Transverse colon (tissue), 4 donors: Measurements from ENCODE around the gene HSD11B1.

Experiments
- CTCF ChIP-seq, 5 experiments: fragments of 200-600 bp in 3 of 5; fragments of 450-650 bp in 2 of 5; sonication (generic) in 3 of 5; IDR thresholded peaks; 1 replicate in 2 of 5; 2 replicates in 3 of 5; pipeline ENCODE4 v1.5.1; 2016 to 2017; ENCODE audit warnings: antibody characterized with exemption in 5 of 5, inconsistent platforms in 3 of 5, mild to moderate bottlenecking in 2 of 5, moderate library complexity in 1 of 5
- EP300 ChIP-seq: sonication (generic); formaldehyde crosslinking; IDR thresholded peaks from one replicate; pipeline ENCODE4 v1.6.1; 2017; ENCODE audit warnings: antibody characterized with exemption, low read depth
- POLR2A ChIP-seq: fragments of 450-650 bp; IDR thresholded peaks from one replicate; pipeline ENCODE4 v1.6.1; 2016; ENCODE audit warnings: antibody characterized with exemption, mild to moderate bottlenecking, moderate library complexity
- POLR2AphosphoS5 ChIP-seq, 3 donors: sonication (generic); formaldehyde crosslinking; IDR thresholded peaks; one replicate each; pipeline ENCODE4 v1.6.1; 2016; ENCODE audit warnings: antibody characterized with exemption in 3 of 3

GRCh38 chr1:209678981-209679539, 25.6 kb upstream of the HSD11B1 start:
- TF ChIP-seq CTCF (IDR thresholded peaks at IDR 0.05) (no peak), EP300 (no peak), POLR2A (no peak), POLR2AphosphoS5 (IDR thresholded peaks at IDR 0.05) (no peak)
